Measurements from ENCODE around the gene RNPEPL1.

Gene RNPEPL1

GRCh38 chr2:240626531-240627300 is 58.4 kb downstream of the RNPEPL1 start:
- H3K4me3 ChIP-seq (ENCODE audit: low read length), result no peak overlapping the region
- no peak for DNase-seq (ENCODE audit: low read depth)
- no peak for TF ChIP-seq CTCF (IDR thresholded peaks at IDR 0.05; ENCODE audit: insufficient read depth, low read depth, low read length, missing control alignments)

DNA sequence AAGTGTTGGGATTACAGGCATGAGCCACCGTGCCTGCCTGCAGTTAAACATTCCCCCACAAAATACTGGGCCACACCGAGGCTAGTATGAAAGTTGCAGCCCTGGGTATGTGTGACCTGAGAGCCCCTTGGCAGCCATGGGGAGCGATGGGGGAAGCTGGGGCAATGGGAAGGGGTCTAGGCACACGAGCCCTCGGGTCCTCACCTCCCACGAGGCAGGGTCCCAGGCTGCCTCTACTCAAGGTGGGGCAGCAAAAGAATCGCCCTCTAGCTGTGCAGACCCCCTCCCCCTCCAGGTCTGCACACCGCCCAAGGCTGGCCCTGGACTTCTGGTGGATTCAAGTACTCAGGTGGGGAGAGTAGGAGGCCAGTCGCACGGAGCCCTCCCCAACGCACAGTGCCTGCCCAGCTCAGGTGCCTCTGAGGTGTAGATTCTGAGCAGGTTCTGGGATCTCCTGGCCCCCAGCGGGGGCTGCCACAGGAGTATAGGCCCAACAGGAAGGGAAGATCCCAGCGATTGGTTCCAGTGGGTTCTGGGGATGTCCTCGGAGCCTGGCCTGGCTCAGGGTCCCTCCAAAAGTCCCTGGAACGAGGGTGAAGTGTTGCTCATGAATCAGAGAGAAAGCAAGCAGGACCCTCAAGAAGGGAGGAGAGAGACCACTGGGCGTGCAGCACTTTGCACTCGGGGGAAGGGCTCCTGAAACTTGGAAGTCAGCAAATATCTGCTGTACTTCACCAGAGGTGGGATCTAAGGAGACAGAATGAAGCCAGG is 59.6 kb downstream of the RNPEPL1 start:
- H3K4me3 ChIP-seq (ENCODE audit: low read length), result no peak overlapping the region
- no peak for DNase-seq (ENCODE audit: low read depth)
- no peak for TF ChIP-seq CTCF (IDR thresholded peaks at IDR 0.05; ENCODE audit: insufficient read depth, low read depth, low read length, missing control alignments)

GRCh38 chr2:240628507-240628807 is 60.2 kb downstream of the RNPEPL1 start:
- no peak for DNase-seq (ENCODE audit: low read depth)
- H3K4me3 ChIP-seq (ENCODE audit: low read length), result no peak overlapping the region
- TF ChIP-seq CTCF (IDR thresholded peaks at IDR 0.05; ENCODE audit: insufficient read depth, low read depth, low read length, missing control alignments), result no peak

DNA sequence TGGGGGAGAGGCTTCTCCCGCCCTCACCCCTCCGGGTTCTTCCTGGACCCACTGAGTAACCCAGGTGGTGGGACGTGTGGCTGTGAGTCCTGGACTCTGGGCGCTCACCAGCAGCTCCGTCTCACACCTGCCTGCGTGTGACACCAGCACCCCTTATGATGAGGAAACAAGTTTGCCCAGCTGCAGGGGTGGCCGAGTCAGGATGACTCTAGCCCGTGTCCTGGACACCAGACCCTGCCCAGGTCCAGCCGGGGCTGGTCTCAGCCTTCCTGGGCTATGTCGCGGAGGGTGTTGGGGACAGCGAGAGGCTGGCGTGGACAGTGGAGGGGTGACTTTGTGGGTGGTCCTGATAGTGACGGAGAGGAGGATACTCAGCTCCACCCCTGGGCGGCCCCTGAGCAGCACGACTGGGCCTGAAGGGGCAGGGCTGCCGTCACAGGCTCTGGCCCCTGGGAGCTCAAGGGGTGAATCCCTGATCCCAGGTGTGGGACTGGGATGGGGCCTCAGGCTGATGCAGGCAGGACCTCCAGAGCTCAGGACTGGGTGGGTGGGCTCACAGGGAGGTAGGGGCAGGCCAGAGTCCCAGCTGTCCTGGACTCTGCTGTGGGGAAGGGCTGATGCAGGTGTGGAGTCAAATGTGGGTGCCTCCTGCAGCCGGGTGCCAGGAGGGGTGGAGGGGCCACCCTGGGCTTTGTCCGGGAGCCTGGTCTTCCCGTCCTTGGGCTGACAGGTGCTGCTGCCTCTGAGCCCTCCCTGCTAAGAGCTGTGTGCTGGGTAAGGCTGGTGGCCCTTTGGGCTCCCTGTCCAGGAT is 60.7 kb downstream of the RNPEPL1 start:
- no peak overlapping the region for H3K4me3 ChIP-seq (ENCODE audit: low read length)
- TF ChIP-seq CTCF (IDR thresholded peaks at IDR 0.05; ENCODE audit: insufficient read depth, low read depth, low read length, missing control alignments), result no peak
- DNase-seq (ENCODE audit: low read depth), result no peak

DNA sequence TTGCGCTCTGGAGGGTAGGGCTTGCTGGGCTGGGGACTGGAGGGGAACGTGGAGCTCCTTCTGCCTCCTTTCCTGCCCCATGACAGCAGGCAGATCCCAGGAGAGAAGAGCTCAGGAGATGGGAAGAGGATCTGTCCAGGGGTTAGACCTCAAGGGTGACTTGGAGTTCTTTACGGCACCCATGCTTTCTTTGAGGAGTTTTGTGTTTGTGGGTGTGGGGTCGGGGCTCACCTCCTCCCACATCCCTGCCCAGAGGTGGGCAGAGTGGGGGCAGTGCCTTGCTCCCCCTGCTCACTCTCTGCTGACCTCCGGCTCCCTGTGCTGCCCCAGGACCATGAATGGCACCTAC is 61.3 kb downstream of the RNPEPL1 start:
- no peak overlapping the region for H3K4me3 ChIP-seq (ENCODE audit: low read length)
- DNase-seq (ENCODE audit: low read depth), result no peak
- no peak for TF ChIP-seq CTCF (IDR thresholded peaks at IDR 0.05; ENCODE audit: insufficient read depth, low read depth, low read length, missing control alignments)

GRCh38 chr2:240629968-240630770 is 61.9 kb downstream of the RNPEPL1 start:
- no peak overlapping the region for H3K4me3 ChIP-seq (ENCODE audit: low read length)
- DNase-seq (ENCODE audit: low read depth), result no peak
- no peak for TF ChIP-seq CTCF (IDR thresholded peaks at IDR 0.05; ENCODE audit: insufficient read depth, low read depth, low read length, missing control alignments)

Measured in epithelial cell of esophagus (primary cell).